Suprapubic skin (tissue), 4 donors: ENCODE measurements around the gene LPCAT1. TPM values are rescaled to one million over a fixed set of nuclear protein-coding genes. Genes with fewer than 3 reads are reported as not detected.

Source experiments
- DNase-seq, 2 donors: peaks; one replicate each; pipeline ENCODE4 v3.0.0-alpha.2; 2019; ENCODE audit warnings: low spot score in 2 of 2
- H3K27ac ChIP-seq: fragments of 200-600 bp; sonication (generic); one replicate; pipeline ENCODE4 v1.5.1; 2019
- H3K27me3 ChIP-seq: fragments of 200-600 bp; sonication (generic); one replicate; pipeline ENCODE4 v1.5.1; 2019
- H3K36me3 ChIP-seq: fragments of 200-600 bp; sonication (generic); one replicate; pipeline ENCODE4 v1.5.1; 2019
- H3K4me1 ChIP-seq: fragments of 200-600 bp; sonication (generic); one replicate; pipeline ENCODE4 v1.5.1; 2019
- H3K4me3 ChIP-seq: fragments of 200-600 bp; sonication (generic); one replicate; pipeline ENCODE4 v1.5.1; 2019; ENCODE audit warnings: mild to moderate bottlenecking
- H3K9me3 ChIP-seq: fragments of 200-600 bp; sonication (generic); one replicate; pipeline ENCODE4 v1.5.1; 2019
- EP300 ChIP-seq: sonication (generic); formaldehyde crosslinking; IDR thresholded peaks from one replicate; pipeline ENCODE4 v1.6.1; 2017; ENCODE audit warnings: antibody characterized with exemption
- POLR2A ChIP-seq, 2 donors: fragments of 450-650 bp; IDR thresholded peaks; one replicate each; pipeline ENCODE4 v1.6.1; 2017; ENCODE audit warnings: antibody characterized with exemption in 2 of 2, mild to moderate bottlenecking in 2 of 2, moderate library complexity in 2 of 2
- POLR2AphosphoS5 ChIP-seq, 3 donors: sonication (generic); formaldehyde crosslinking; IDR thresholded peaks; one replicate each; pipeline ENCODE4 v1.6.1; 2017; ENCODE audit warnings: antibody characterized with exemption in 3 of 3
- WGBS: methylation state at CpG from one replicate; pipeline ENCODE4 v1.1.5; 2018; 5-methylcytosine and 5-hydroxymethylcytosine counted together
- total RNA-seq, 4 donors: library from RNA; depleted of rRNA; stranded (reverse); fragments of >200 nt; gene quantifications; one replicate each; pipeline ENCODE4 v1.1.0, GENCODE V29; 2016
- TF ChIP-seq, protein P1 (sequence below), 2 donors: fragments of 200-600 bp in 1 of 2; fragments of 450-650 bp in 1 of 2; sonication (generic) in 1 of 2; IDR thresholded peaks; one replicate each; pipeline ENCODE4 v1.5.1; 2016 to 2019; ENCODE audit warnings: antibody characterized with exemption in 2 of 2, mild to moderate bottlenecking in 1 of 2, moderate library complexity in 1 of 2

LPCAT1 gene
- total RNA-seq, 4 donors from 2014 or later, result 11.3 to 21.0 (median 13.8) TPM

DNA sequence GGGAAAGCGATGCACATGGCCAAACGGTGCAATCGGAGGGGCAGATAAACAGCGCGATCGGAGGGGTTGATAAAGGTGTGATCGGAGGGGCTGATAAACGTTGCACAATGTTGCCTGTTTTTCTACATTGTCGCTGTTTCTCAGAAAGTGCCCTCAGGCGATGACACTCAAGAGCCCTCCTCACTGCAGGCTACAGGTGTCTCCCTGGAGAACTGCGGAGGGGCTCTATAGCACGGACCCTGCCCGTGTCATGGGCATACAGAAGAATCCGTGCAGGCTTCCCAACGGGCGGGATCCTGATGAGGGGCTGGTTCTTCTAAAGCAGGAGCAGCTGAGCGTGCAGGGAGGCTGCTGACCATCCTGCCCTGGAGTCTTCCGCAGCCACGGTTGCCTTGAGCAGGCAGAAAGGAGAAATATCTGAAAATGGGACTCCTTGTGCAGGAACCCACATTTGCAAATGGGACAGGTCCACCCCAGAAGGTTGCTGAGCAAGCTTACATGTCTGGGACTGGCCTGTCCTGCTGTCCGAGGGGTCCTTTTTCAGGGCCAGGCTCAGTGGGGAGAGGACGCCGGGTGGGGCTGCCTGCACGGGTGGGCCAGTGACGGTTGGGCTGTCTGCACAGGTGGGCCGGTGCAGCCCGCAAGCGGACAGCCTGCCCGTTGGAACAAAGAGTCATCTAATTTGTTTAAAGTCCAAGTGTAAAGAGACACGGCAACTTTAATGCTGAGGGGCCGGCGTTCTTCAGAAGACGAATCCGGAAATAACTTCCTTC, 25.1 kb upstream of the LPCAT1 start:
- Histone ChIP-seq H3K27ac (no peak overlapping the region), H3K9me3 (no peaks in the 10 kb centered on the region), H3K4me3 (no peak overlapping the region), H3K27me3 (peaks cover 9% of the 10 kb centered on the region), H3K4me1 (peaks cover 3% of the 10 kb centered on the region), H3K36me3 (no peaks in the 10 kb centered on the region)
- WGBS, result 85% methylated on average over 29 of the region's 33 CpGs
- no peak for TF ChIP-seq EP300
- TF ChIP-seq, protein P1, sequence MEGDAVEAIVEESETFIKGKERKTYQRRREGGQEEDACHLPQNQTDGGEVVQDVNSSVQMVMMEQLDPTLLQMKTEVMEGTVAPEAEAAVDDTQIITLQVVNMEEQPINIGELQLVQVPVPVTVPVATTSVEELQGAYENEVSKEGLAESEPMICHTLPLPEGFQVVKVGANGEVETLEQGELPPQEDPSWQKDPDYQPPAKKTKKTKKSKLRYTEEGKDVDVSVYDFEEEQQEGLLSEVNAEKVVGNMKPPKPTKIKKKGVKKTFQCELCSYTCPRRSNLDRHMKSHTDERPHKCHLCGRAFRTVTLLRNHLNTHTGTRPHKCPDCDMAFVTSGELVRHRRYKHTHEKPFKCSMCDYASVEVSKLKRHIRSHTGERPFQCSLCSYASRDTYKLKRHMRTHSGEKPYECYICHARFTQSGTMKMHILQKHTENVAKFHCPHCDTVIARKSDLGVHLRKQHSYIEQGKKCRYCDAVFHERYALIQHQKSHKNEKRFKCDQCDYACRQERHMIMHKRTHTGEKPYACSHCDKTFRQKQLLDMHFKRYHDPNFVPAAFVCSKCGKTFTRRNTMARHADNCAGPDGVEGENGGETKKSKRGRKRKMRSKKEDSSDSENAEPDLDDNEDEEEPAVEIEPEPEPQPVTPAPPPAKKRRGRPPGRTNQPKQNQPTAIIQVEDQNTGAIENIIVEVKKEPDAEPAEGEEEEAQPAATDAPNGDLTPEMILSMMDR (IDR thresholded peaks at IDR 0.05), result no peak
- TF ChIP-seq POLR2A (IDR thresholded peaks at IDR 0.05), result no peak
- TF ChIP-seq POLR2AphosphoS5 (IDR thresholded peaks at IDR 0.05), result no peak
- DNase-seq, result peak in 1 of 2 donors; percentile 56

DNA sequence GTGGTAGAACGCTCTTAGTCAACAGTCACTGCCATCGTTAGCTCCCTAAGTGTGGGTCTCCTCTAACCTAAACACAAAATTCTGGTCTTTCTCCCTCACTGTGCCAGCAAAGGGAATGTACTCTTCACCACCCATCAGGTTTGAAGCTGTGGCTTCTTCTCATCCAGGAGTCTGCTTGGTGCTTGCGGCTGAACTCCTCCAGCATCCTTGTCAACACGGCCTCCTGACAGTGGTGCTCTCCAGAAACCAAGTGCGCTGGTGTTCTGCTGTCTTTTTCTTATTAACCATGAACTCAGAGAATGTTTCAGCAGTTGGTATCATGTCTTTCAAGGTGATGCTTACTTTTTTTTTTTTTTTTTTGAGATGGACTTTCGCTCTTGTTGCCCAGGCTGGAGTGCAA, 23.9 kb upstream of the LPCAT1 start:
- TF ChIP-seq, protein P1 (IDR thresholded peaks at IDR 0.05), result no peak
- TF ChIP-seq POLR2A (IDR thresholded peaks at IDR 0.05) (no peak), POLR2AphosphoS5 (IDR thresholded peaks at IDR 0.05) (no peak), EP300 (no peak)
- Histone ChIP-seq H3K4me3 (no peak overlapping the region), H3K9me3 (no peaks in the 10 kb centered on the region), H3K27me3 (peaks cover 7% of the 10 kb centered on the region), H3K4me1 (peaks cover 3% of the 10 kb centered on the region), H3K36me3 (no peaks in the 10 kb centered on the region), H3K27ac (no peak overlapping the region)
- DNase-seq, result peak in 1 of 2 donors; percentile 50
- WGBS, result 95% methylated on average over 6 of the region's 6 CpGs

DNA sequence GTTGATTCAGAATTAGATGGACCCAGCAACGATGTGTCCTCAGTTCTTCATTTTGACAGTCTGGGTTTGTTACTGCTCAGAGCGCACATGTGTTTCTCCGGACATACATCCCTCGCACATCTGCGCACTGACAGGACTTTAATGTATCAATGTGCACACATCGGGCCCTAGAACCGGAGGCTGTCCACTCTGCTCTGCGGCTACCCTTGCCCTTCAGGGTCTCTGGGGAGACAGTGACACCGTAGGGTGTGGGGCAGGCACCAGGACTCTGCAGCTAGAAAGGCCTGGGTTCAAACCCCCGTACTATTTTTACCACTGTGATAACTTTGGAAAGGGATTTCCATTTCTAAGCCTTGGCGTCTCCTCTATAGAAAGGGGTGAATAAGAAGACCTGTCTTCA, 23.5 kb upstream of the LPCAT1 start:
- WGBS, result 92% methylated on average over 11 of the region's 11 CpGs

DNA sequence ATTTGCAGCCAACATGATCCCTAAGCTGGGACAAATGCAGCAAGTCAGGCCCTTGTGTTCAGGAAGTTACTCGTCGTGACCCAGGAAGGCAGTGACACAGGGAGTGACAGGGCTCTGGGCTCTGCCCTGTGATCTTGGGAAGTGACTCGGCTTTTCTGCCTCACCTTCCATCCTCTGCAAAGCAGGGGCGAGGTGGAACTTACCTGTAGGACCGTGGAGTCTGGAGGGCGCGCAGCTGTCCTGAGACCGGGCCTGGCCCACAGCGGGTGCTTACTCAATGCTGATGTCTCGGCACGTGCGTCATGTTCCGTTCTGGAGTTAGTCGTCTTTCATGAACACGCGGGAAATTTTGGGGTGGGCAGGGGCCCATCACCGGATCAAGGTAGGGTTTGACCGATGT, 22.8 kb upstream of the LPCAT1 start:
- no peaks in the 10 kb centered on the region for H3K36me3 ChIP-seq
- H3K4me1 ChIP-seq, result peaks cover 12% of the 10 kb centered on the region
- H3K27me3 ChIP-seq, result peaks cover 7% of the 10 kb centered on the region
- H3K4me3 ChIP-seq, result no peak overlapping the region
- TF ChIP-seq EP300 (no peak), POLR2A (IDR thresholded peaks at IDR 0.05) (no peak)
- peak in 1 of 2 donors; percentile 72 for DNase-seq
- H3K27ac ChIP-seq, result no peak overlapping the region
- no peaks in the 10 kb centered on the region for H3K9me3 ChIP-seq
- WGBS, result 81% methylated on average over 16 of the region's 18 CpGs

More for the DNA sequence above, 23.5 kb upstream of the LPCAT1 start:
- no peak overlapping the region for H3K4me3 ChIP-seq
- peak in 1 of 2 donors; percentile 48 for DNase-seq
- H3K36me3 ChIP-seq, result no peaks in the 10 kb centered on the region
- no peak overlapping the region for H3K27ac ChIP-seq
- H3K9me3 ChIP-seq, result no peaks in the 10 kb centered on the region
- TF ChIP-seq EP300 (no peak), POLR2A (IDR thresholded peaks at IDR 0.05) (no peak), POLR2AphosphoS5 (IDR thresholded peaks at IDR 0.05) (no peak)
- TF ChIP-seq, protein P1 (IDR thresholded peaks at IDR 0.05), result no peak
- peaks cover 7% of the 10 kb centered on the region for H3K27me3 ChIP-seq
- peaks cover 7% of the 10 kb centered on the region for H3K4me1 ChIP-seq

DNA sequence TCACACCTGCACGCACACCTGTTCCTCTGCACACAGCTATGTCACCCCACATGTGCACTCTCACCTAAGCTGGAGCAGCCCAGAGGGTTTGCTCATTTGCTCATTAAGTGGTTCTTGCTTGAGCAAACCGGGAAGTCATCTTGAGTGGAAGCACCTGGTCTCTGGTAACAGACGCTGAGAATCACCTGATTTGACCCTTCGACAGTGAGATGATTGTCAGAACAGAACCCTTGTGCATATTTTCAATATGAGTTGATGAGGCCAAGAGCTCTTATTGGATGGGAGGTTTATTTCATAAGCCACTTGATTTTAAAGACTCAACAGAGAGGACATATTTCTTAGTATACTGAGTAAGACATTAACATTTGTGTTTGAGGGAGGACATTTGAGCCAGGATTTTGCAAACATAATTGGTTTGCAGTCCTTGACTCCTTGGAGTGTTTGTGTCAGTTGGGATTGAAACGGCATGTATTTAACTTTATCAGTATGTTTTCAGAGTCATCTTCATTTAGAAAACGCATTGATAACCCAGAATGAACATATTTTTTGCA, 22.1 kb upstream of the LPCAT1 start:
- TF ChIP-seq POLR2A (IDR thresholded peaks at IDR 0.05) (no peak), EP300 (no peak), POLR2AphosphoS5 (IDR thresholded peaks at IDR 0.05) (no peak)
- TF ChIP-seq, protein P1 (IDR thresholded peaks at IDR 0.05), result no peak
- H3K36me3 ChIP-seq, result no peaks in the 10 kb centered on the region
- peaks cover 7% of the 10 kb centered on the region for H3K27me3 ChIP-seq
- H3K27ac ChIP-seq, result no peak overlapping the region
- DNase-seq, result peak in 1 of 2 donors; percentile 32
- no peaks in the 10 kb centered on the region for H3K9me3 ChIP-seq
- WGBS, result 61% methylated on average over 6 of the region's 6 CpGs
- H3K4me1 ChIP-seq, result peaks cover 15% of the 10 kb centered on the region
- no peak overlapping the region for H3K4me3 ChIP-seq
